Gastroesophageal sphincter (tissue), 4 donors: Measurements from ENCODE around the gene CHKA. TPM values are rescaled to one million over a fixed set of nuclear protein-coding genes. Genes with fewer than 3 reads are reported as not detected.

Experiments
- ATAC-seq: fragments of 150-250 bp; one replicate; pipeline ENCODE4 v1.9.1; 2016; ENCODE audit warnings: mild to moderate bottlenecking, moderate library complexity
- H3K27ac ChIP-seq, 4 donors: fragments of 200-600 bp; sonication (generic) in 3 of 4; 1 replicate in 3 of 4; 2 replicates in 1 of 4; pipeline ENCODE4 v1.5.1; 2016 to 2019
- H3K27me3 ChIP-seq: fragments of 200-600 bp; sonication (generic); one replicate; pipeline ENCODE4 v1.5.1; 2019
- H3K36me3 ChIP-seq, 2 donors: fragments of 200-600 bp; sonication (generic); one replicate each; pipeline ENCODE4 v1.5.1; 2019; ENCODE audit warnings: control low read depth in 1 of 2
- H3K4me1 ChIP-seq, 3 donors: fragments of 200-600 bp; sonication (generic); 1 replicate in 2 of 3; 2 replicates in 1 of 3; pipeline ENCODE4 v1.5.1; 2016 to 2019; ENCODE audit warnings: control low read depth in 2 of 3
- H3K4me3 ChIP-seq, 2 donors: fragments of 200-600 bp; sonication (generic); one replicate each; pipeline ENCODE4 v1.5.1; 2019; ENCODE audit warnings: mild to moderate bottlenecking in 1 of 2, moderate library complexity in 1 of 2
- H3K9me3 ChIP-seq, 3 donors: fragments of 200-600 bp; sonication (generic); one replicate each; pipeline ENCODE4 v1.5.1; 2017 to 2019; ENCODE audit warnings: control low read depth in 2 of 3
- CTCF ChIP-seq, 4 experiments: fragments of 200-600 bp in 2 of 4; fragments of 450-650 bp in 2 of 4; sonication (generic) in 1 of 4; IDR thresholded peaks; one replicate each; pipeline ENCODE4 v1.5.1; 2017 to 2019; ENCODE audit warnings: antibody characterized with exemption in 4 of 4, mild to moderate bottlenecking in 2 of 4, moderate library complexity in 2 of 4
- EP300 ChIP-seq: sonication (generic); formaldehyde crosslinking; IDR thresholded peaks from one replicate; pipeline ENCODE4 v1.6.1; 2017; ENCODE audit warnings: antibody characterized with exemption, mild to moderate bottlenecking
- POLR2A ChIP-seq, 2 donors: fragments of 450-650 bp; IDR thresholded peaks; one replicate each; pipeline ENCODE4 v1.6.1; 2017; ENCODE audit warnings: antibody characterized with exemption in 2 of 2, mild to moderate bottlenecking in 2 of 2, moderate library complexity in 1 of 2
- POLR2AphosphoS5 ChIP-seq: sonication (generic); formaldehyde crosslinking; IDR thresholded peaks from one replicate; pipeline ENCODE4 v1.6.1; 2017; ENCODE audit warnings: antibody characterized with exemption
- WGBS, 2 donors: methylation state at CpG; one replicate each; pipeline ENCODE4 v1.1.5; 2018; ENCODE audit warnings: low coverage in 1 of 2; 5-methylcytosine and 5-hydroxymethylcytosine counted together
- total RNA-seq, 4 donors: library from RNA; depleted of rRNA; stranded (reverse); fragments of >200 nt; gene quantifications; one replicate each; pipeline ENCODE4 v1.1.0, GENCODE V29; 2016

The CHKA gene
- total RNA-seq, 4 donors from 2014 or later: 11.1 to 66.1 (median 33.9) TPM

- TF ChIP-seq POLR2A (IDR thresholded peaks at IDR 0.05) (no peak), EP300 (no peak), POLR2AphosphoS5 (no peak), CTCF (IDR thresholded peaks at IDR 0.05) (no peak)
- Histone ChIP-seq H3K9me3 (no peaks in the 10 kb centered on the region), H3K27me3 (no peaks in the 10 kb centered on the region), H3K4me1 (peaks cover 0 to 14% (median 0%) of the 10 kb centered on the region in 3 donors), H3K27ac (no peak overlapping the region), H3K4me3 (no peak overlapping the region), H3K36me3 (peaks cover 0 to 97% of the 10 kb centered on the region in 2 donors)
- no peak for ATAC-seq
- 77 to 85% methylated on average over 4 to 17 of the region's 37 CpGs for WGBS, 2 donors
These were observed 73.5 kb downstream of the CHKA start for GRCh38 chr11:68047437-68048290.

- TF ChIP-seq CTCF (IDR thresholded peaks at IDR 0.05): no peak
- no peak for TF ChIP-seq POLR2AphosphoS5
- TF ChIP-seq EP300: no peak
- TF ChIP-seq POLR2A (IDR thresholded peaks at IDR 0.05): no peak
- peaks cover 0 to 41% (median 6%) of the 10 kb centered on the region in 3 donors for H3K4me1 ChIP-seq
- ATAC-seq: no peak
- peaks cover 0 to 85% of the 10 kb centered on the region in 2 donors for H3K36me3 ChIP-seq
- H3K4me3 ChIP-seq: no peak overlapping the region
- H3K9me3 ChIP-seq: no peaks in the 10 kb centered on the region
- H3K27ac ChIP-seq: no peak overlapping the region
- H3K27me3 ChIP-seq: no peaks in the 10 kb centered on the region
- no CpG with 5 or more reads among the region's 18 CpGs for WGBS, 2 donors
These were observed 76.3 kb downstream of the CHKA start for GRCh38 chr11:68044898-68045351.

GRCh38 chr11:68044145-68044813, 76.9 kb downstream of the CHKA start:
- TF ChIP-seq EP300 (no peak), POLR2AphosphoS5 (no peak), POLR2A (IDR thresholded peaks at IDR 0.05) (no peak), CTCF (IDR thresholded peaks at IDR 0.05) (no peak)
- Histone ChIP-seq H3K36me3 (peaks cover 0 to 78% of the 10 kb centered on the region in 2 donors), H3K27ac (no peak overlapping the region), H3K4me1 (peaks cover 0 to 47% (median 12%) of the 10 kb centered on the region in 3 donors), H3K27me3 (no peaks in the 10 kb centered on the region), H3K9me3 (no peaks in the 10 kb centered on the region), H3K4me3 (no peak overlapping the region)
- no CpG with 5 or more reads among the region's 24 CpGs for WGBS, 2 donors
- no peak for ATAC-seq

DNA sequence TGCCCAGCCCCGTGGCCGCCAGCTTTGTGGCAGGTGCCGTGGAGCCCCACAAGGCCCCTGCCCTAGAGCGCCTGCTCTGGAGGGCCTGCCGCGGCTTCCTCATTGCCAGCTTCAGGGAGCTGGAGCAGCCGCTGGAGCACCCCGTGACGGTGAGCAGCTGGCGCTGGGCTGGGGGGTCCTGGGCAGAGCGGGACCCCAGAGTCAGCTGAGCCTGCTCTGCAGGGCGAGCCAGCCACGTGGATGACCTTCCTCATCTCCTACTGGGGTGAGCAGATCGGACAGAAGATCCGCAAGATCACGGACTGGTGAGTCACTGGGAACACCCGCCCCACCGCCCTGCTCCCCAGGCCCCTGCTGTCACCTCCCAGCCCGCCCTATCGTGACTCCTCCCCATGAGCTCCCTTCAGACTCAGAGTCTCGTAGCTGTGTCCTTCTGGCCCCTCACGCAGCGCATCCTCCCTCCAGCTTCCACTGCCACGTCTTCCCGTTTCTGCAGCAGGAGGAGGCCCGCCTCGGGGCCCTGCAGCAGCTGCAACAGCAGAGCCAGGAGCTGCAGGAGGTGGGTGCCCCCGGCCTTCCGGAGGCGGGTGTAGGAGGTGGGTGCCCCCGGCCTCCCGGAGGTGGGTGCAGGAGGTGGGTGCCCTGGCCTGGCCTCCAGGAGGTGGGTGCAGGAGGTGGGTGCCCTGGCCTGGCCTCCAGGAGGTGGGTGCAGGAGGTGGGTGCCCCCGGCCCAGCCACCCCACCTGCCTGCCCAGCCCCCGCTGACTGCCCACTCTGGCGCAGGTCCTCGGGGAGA, 77.6 kb downstream of the CHKA start:
- peak overlapping the region in 3 of 4 donors; percentile 11 to 92 (median 83) for H3K27ac ChIP-seq
- H3K9me3 ChIP-seq: no peaks in the 10 kb centered on the region
- H3K4me1 ChIP-seq: peaks cover 0 to 55% (median 13%) of the 10 kb centered on the region in 3 donors
- peaks cover 0 to 71% of the 10 kb centered on the region in 2 donors for H3K36me3 ChIP-seq
- no peaks in the 10 kb centered on the region for H3K27me3 ChIP-seq
- ATAC-seq: no peak
- peak overlapping the region in 1 of 2 donors; percentile 12 for H3K4me3 ChIP-seq
- WGBS, 2 donors: no CpG with 5 or more reads among the region's 36 CpGs
- TF ChIP-seq CTCF (IDR thresholded peaks at IDR 0.05): no peak
- no peak for TF ChIP-seq POLR2A (IDR thresholded peaks at IDR 0.05)
- no peak for TF ChIP-seq EP300
- TF ChIP-seq POLR2AphosphoS5: no peak
